Right ventricle myocardium inferior (tissue), 1 donor: ENCODE measurements around the gene TEX2. TPM values are rescaled to one million over a fixed set of nuclear protein-coding genes. Genes with fewer than 3 reads are reported as not detected.
"Not testable (repeated sequence)": the region's sequence is repeated elsewhere in the genome, so short reads cannot be mapped to it uniquely, and the experiment has no call there.

ENCODE experiments used
- ATAC-seq: fragments of 200-7000 bp; cut with Tn5 transposase; one replicate; pipeline ENCODE4 v1.9.1; 2020; ENCODE audit warnings: mild to moderate bottlenecking, moderate library complexity
- DNase-seq: peaks from one replicate; pipeline ENCODE4 v3.0.0; 2021; ENCODE audit errors: missing footprints
- intact Hi-C: fragments of 100-400 bp; cut with DNase I; formaldehyde crosslinking; loops from one replicate; pipeline ENCODE4 v1.11.0; 2022
- total RNA-seq: library from RNA; stranded (reverse); fragmentation: NEBNext Ultra II Directional; extraction: Animal tissue kit (Norgen Biotek cat#: 25700); gene quantifications from one replicate; pipeline ENCODE4 v1.2.1, GENCODE V29; 2021
- donor health status: DM: no; HTN: yes; CAD: no; lungs with severe emphysema.

Gene TEX2
- total RNA-seq, 1 donor from 2014 or later = 56.1 TPM

GRCh38 chr17:64193561-64193960 is 69.5 kb downstream of the TEX2 start:
- DNase-seq = no peak
- intact Hi-C loops = no loop called here
- ATAC-seq = no peak

GRCh38 chr17:64192589-64192988 is 70.5 kb downstream of the TEX2 start:
- no peak for DNase-seq
- intact Hi-C loops = no loop called here
- ATAC-seq = no peak

- DNase-seq = no peak
- intact Hi-C loops = no loop called here
- ATAC-seq = peak; percentile 55
These were observed 72.6 kb downstream of the TEX2 start for GRCh38 chr17:64190472-64190871.

GRCh38 chr17:64188088-64188487 is 75.0 kb downstream of the TEX2 start:
- ATAC-seq = no peak
- intact Hi-C loops = loop anchor here (5.0 kb wide), 1 partner anchor 36 kb away; no protein-coding TSS in a partner anchor
- no peak for DNase-seq

- DNase-seq (no peak), ATAC-seq (no peak)
- intact Hi-C loops = loop anchor here (5.0 kb wide), 1 partner anchor 35 kb away; no protein-coding TSS in a partner anchor
These were observed 75.8 kb downstream of the TEX2 start for GRCh38 chr17:64187093-64187895.

GRCh38 chr17:64186171-64187092 is 76.6 kb downstream of the TEX2 start:
- ATAC-seq (no peak), DNase-seq (no peak)
- intact Hi-C loops = loop anchor here (5.0 kb wide), 1 partner anchor 34 kb away; no protein-coding TSS in a partner anchor

- intact Hi-C loops = loop anchor here (5.0 kb wide), 1 partner anchor 33 kb away; no protein-coding TSS in a partner anchor
- DNase-seq, ATAC-seq: not testable (repeated sequence)
These were observed 77.5 kb downstream of the TEX2 start for GRCh38 chr17:64185557-64185956.

- intact Hi-C loops = loop anchor here (5.0 kb wide), 1 partner anchor 33 kb away; no protein-coding TSS in a partner anchor
- DNase-seq = no peak
- no peak for ATAC-seq
These were observed 78.0 kb downstream of the TEX2 start for GRCh38 chr17:64185101-64185500.

- ATAC-seq = no peak
- no peak for DNase-seq
- intact Hi-C loops = no loop called here
These were observed 79.2 kb downstream of the TEX2 start for GRCh38 chr17:64183815-64184214.

- ATAC-seq (no peak), DNase-seq (no peak)
- intact Hi-C loops = no loop called here
These were observed 80.6 kb downstream of the TEX2 start for GRCh38 chr17:64182325-64183012.

GRCh38 chr17:64180089-64181073 is 82.7 kb downstream of the TEX2 start:
- DNase-seq (no peak), ATAC-seq (no peak)
- intact Hi-C loops = no loop called here

- ATAC-seq, intact Hi-C loops, DNase-seq: not testable (repeated sequence)
These were observed 84.0 kb downstream of the TEX2 start for GRCh38 chr17:64179024-64179423.

GRCh38 chr17:64178011-64178825 is 84.8 kb downstream of the TEX2 start:
- ATAC-seq (no peak), DNase-seq (no peak)
- intact Hi-C loops = no loop called here

- no peak for DNase-seq
- intact Hi-C loops = no loop called here
- ATAC-seq = no peak
These were observed 85.6 kb downstream of the TEX2 start for GRCh38 chr17:64177311-64178010.

GRCh38 chr17:64176556-64176955 is 86.5 kb downstream of the TEX2 start:
- intact Hi-C loops = no loop called here
- ATAC-seq (peak; percentile 69), DNase-seq (no peak)

- peak; percentile 67 for ATAC-seq
- no peak for DNase-seq
- intact Hi-C loops = no loop called here
These were observed 88.2 kb downstream of the TEX2 start for GRCh38 chr17:64174686-64175456.
